Measurements from ENCODE around the gene ZNF200.

- TF ChIP-seq POLR2AphosphoS5 (IDR thresholded peaks at IDR 0.05; ENCODE audit: low read depth, low read length) = no peak
- TF ChIP-seq SIN3A (IDR thresholded peaks at IDR 0.05; ENCODE audit: borderline replicate concordance, insufficient read depth, low read length) = no peak
These were observed 45.1 kb downstream of the ZNF200 start for GRCh38 chr16:3189869-3190268.

All from PFSK-1 (cell line).